ENCODE measurements around the gene FMN2.

DNA sequence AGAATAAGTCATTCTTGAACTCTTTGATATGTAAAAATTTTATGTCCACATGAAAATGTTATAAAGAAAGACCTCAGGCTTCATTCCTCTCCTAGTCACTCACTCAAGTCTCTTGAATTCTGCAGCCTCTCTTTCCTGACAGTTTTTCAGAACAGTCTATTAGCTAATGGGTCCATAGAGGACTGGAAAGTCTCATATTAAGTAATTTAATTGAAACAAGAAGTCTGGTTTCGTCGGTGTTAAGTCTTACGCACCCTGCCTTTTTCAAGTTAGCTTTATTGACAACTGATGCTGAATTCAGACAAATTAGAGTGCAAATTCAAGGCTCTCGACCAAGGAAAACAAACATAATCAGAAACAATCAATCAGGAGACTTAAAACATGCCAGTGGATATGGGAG lies 414.5 kb downstream of the FMN2 start:
- TF ChIP-seq, protein P1, sequence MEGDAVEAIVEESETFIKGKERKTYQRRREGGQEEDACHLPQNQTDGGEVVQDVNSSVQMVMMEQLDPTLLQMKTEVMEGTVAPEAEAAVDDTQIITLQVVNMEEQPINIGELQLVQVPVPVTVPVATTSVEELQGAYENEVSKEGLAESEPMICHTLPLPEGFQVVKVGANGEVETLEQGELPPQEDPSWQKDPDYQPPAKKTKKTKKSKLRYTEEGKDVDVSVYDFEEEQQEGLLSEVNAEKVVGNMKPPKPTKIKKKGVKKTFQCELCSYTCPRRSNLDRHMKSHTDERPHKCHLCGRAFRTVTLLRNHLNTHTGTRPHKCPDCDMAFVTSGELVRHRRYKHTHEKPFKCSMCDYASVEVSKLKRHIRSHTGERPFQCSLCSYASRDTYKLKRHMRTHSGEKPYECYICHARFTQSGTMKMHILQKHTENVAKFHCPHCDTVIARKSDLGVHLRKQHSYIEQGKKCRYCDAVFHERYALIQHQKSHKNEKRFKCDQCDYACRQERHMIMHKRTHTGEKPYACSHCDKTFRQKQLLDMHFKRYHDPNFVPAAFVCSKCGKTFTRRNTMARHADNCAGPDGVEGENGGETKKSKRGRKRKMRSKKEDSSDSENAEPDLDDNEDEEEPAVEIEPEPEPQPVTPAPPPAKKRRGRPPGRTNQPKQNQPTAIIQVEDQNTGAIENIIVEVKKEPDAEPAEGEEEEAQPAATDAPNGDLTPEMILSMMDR (IDR thresholded peaks at IDR 0.05): no peak
- TF ChIP-seq POLR2A (IDR thresholded peaks at IDR 0.05): no peak
